Activated naive CD4-positive, alpha-beta T cell treated with anti-CD3 and anti-CD28 coated beads for 36 hours (primary cell): ENCODE results near the gene KLHL6. TPM values are rescaled to one million over a fixed set of nuclear protein-coding genes. Genes with fewer than 3 reads are reported as not detected.
"Not testable (repeated sequence)": the region's sequence is repeated elsewhere in the genome, so short reads cannot be mapped to it uniquely, and the experiment has no call there.

Experiments used
- CTCF ChIA-PET: fragments of 350-600 bp; sonication (Branson Sonifier 250); formaldehyde crosslinking; loops from one replicate; lab custom pipeline; 2021; ENCODE audit warnings: antibody characterized with exemption; lab: Charles Lee
- DNase-seq: peaks from one replicate; pipeline ENCODE4 v3.0.0-alpha.2; 2020
- H3K27ac Mint-ChIP-seq: one replicate; pipeline ENCODE4 v1.8.0; 2021; ENCODE audit warnings: mild to moderate bottlenecking, mixed read lengths
- H3K27me3 Mint-ChIP-seq: one replicate; pipeline ENCODE4 v1.8.0; 2021; ENCODE audit warnings: low read depth, mixed read lengths
- H3K36me3 Mint-ChIP-seq: one replicate; pipeline ENCODE4 v1.8.0; 2021; ENCODE audit warnings: low read depth, mixed read lengths
- H3K4me1 Mint-ChIP-seq: one replicate; pipeline ENCODE4 v1.8.0; 2021; ENCODE audit warnings: low read depth, mixed read lengths
- H3K4me3 Mint-ChIP-seq: one replicate; pipeline ENCODE4 v1.8.0; 2021; ENCODE audit warnings: mild to moderate bottlenecking, moderate library complexity, mixed read lengths
- H3K9me3 Mint-ChIP-seq: one replicate; pipeline ENCODE4 v1.8.0; 2021; ENCODE audit warnings: mixed read lengths
- intact Hi-C: fragments of 100-400 bp; cut with micrococcal nuclease; formaldehyde crosslinking; loops from one replicate; pipeline ENCODE4 v1.15.1; 2023
- total RNA-seq, 2 experiments: library from RNA; stranded (reverse); gene quantifications; one replicate each; pipeline ENCODE4 v1.2.3, GENCODE V29; 2021

KLHL6 gene
- total RNA-seq, 2 experiments from 2014 or later, result 82.3 to 82.4 TPM

DNA sequence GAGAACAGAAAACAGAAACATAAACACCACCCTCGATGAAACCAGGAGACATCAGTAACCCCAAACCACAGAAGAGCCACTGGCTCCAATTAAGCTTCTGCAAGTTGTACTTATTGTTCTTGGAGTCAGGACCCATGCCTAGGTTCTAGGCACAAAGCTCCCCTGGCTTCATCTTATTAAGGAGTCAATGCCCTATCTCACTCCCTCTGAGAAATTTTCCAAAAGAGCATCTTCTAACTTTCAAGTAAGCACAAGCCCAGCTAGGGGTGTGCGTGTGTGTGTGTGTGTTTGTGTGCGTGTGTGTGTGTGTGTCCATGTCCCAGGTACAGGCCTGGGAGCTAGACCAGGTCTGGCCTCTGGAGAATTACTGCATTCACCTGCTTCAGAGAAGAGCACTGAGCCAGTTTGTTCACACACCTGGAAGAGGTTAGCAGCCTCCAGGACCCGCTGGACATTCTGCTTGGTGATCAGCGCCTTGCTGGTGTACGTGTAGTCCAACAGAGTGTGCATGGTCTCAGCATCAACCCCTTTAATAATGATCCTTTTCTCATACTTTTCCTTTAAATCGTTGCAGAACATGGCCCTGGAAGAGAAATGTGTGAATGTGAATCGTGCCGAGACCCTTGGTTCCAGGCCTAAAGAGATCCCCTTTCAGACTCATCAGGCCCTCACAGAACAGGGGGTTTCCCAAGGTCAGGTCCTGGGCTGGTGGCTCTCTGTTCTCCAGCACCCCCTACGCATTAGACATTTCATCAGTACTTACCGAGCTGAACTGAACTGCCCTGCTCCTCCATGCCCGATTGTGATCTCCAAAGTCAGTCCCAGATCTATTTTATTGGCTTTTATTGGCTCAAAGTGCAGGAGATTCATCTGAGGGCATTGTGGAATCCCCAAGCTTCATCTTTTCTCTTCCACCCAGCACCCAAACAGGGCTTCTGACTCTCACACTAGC, 27.8 kb downstream of the KLHL6 start:
- peak overlapping the region; percentile 85 for H3K27ac Mint-ChIP-seq
- peaks cover 56% of the 10 kb centered on the region for H3K4me1 Mint-ChIP-seq
- intact Hi-C loops, result loop anchor here (1.0 to 2.0 kb wide), 5 partner anchors 9 to 58 kb away; no protein-coding TSS in a partner anchor
- DNase-seq, result peak; percentile 34
- peaks cover 72% of the 10 kb centered on the region for H3K36me3 Mint-ChIP-seq
- H3K27me3 Mint-ChIP-seq, result no peaks in the 10 kb centered on the region
- H3K9me3 Mint-ChIP-seq, result peaks cover 2% of the 10 kb centered on the region
- peak overlapping the region; percentile 16 for H3K4me3 Mint-ChIP-seq
- CTCF ChIA-PET, result interaction anchor here (0.7 to 1.5 kb wide), 6 partner anchors 10 to 48 kb away, joined by 3 to 5 read pairs (median 4); no protein-coding TSS in a partner anchor

DNA sequence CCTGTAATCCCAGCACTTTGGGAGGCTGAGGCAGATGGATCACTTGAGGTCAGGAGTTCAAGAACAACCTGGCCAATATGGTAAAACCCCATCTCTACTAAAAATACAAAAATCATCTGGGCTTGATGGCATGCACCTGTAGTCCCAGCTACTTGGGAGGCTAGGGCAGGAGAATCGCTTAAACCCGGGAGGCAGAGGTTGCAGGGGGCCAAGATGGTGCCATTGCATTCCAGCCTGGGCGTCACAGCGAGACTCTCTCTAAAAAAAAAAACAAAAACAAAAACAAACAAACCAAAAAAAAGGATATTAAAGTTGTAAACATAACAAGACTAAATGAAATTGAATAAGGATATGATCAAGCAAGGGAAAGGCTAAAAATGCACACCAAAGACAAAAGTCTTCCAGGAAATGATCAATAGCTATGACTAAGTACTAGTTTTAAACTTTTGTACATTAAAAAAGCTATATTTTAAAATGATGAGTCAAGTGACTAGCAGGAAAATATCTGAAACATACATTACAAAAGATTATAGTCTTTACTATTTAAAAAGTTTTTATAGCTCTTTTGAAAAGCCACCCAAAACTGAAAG, 28.6 kb downstream of the KLHL6 start:
- peaks cover 2% of the 10 kb centered on the region for H3K9me3 Mint-ChIP-seq
- H3K36me3 Mint-ChIP-seq, result peaks cover 67% of the 10 kb centered on the region
- CTCF ChIA-PET, result interaction anchor here (0.7 to 1.5 kb wide), 6 partner anchors 11 to 47 kb away, joined by 3 to 5 read pairs (median 4); no protein-coding TSS in a partner anchor
- H3K4me3 Mint-ChIP-seq, result peak overlapping the region; percentile 16
- intact Hi-C loops, result loop anchor here (1.0 to 2.0 kb wide), 4 partner anchors 11 to 58 kb away; no protein-coding TSS in a partner anchor
- no peak for DNase-seq
- H3K27me3 Mint-ChIP-seq, result no peaks in the 10 kb centered on the region
- peak overlapping the region; percentile 85 for H3K27ac Mint-ChIP-seq
- H3K4me1 Mint-ChIP-seq, result peaks cover 52% of the 10 kb centered on the region

DNA sequence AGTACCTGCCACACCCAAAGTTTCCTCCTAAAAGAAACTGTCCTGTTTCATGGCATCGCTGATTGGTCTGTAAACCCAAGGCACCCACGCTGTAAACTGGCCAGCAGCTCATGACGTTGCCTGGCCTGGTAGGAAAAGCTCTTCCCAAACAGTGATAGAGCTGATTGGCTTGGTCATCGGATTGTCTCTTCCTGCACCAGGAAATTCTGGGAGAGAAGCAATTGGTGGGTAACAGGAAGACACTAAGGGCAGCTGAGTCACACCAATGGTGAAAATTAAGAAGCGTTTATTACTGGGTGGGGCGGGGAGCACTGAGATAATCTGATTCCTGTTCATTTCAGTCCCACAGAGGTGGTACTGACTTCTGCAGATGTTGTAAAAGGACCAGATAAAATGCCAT, 31.0 kb downstream of the KLHL6 start:
- Mint-ChIP-seq H3K36me3 (peaks cover 54% of the 10 kb centered on the region), H3K27me3 (no peaks in the 10 kb centered on the region), H3K4me3 (no peak overlapping the region), H3K9me3 (peaks cover 2% of the 10 kb centered on the region), H3K27ac (peak overlapping the region; percentile 31), H3K4me1 (peaks cover 53% of the 10 kb centered on the region)
- intact Hi-C loops, result no loop called here
- no peak for DNase-seq
- CTCF ChIA-PET, result no interaction called here

DNA sequence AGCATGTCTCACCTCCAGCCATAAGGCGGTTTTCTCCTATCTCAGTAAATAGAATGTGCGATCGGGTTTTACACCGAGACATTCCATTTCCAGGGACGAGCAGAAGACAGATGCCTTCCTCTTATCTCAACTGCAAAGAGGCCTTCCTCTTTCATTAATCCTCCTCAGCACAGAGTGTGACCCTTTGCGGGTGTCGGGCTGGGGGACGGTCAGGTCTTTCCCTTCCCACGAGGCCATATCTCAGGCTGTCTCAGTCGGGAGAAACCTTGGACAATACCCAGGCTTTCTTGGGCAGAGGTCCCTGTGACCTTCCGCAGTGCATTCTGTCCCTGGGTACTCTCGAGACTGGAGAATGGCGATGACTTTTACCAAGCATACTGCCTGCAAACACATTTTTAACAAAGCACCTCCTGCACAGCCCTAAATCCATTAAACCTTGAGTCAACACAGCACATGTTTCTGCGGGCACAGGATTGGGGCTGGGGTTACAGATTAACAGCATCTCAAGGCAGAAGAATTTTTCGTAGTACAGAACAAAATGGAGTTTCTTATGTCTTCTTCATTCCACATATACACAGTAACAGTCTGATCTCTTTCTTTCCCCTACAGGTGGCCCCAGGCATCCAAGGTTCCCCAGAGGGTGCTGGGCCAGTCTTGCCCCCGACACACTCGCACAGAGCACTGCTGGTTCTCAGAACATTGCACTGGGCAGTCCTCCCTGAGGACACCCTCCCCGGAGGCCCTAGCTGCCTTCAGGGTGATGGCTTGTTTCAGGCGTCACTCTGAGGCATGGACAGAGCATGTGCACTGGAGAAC, 34.6 kb downstream of the KLHL6 start:
- H3K27me3 Mint-ChIP-seq, intact Hi-C loops, H3K9me3 Mint-ChIP-seq, H3K4me3 Mint-ChIP-seq, CTCF ChIA-PET, DNase-seq: not testable (repeated sequence)
- Mint-ChIP-seq H3K27ac (peak overlapping the region; percentile 61), H3K36me3 (peaks cover 53% of the 10 kb centered on the region), H3K4me1 (peaks cover 63% of the 10 kb centered on the region)

DNA sequence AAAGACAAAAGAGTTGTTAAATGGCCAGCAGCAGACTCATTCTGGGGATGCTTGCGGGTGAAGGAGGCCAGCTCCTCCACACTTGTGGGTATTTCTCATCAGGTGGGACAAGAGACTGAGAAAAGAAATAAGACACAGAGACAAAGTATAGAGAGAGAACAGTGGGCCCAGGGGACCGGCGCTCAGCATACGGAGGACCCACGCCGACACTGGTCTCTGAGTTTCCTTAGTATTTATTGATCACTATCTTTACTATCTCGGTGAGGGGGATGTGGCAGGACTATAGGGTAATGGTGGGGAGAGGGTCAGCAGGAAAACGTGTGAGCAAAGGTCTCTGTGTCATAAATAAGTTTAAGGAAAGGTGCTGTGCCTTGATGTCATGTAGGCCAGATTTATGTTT, 35.2 kb downstream of the KLHL6 start:
- DNase-seq, H3K9me3 Mint-ChIP-seq, H3K4me3 Mint-ChIP-seq, H3K27ac Mint-ChIP-seq, intact Hi-C loops, H3K27me3 Mint-ChIP-seq, CTCF ChIA-PET: not testable (repeated sequence)
- peaks cover 50% of the 10 kb centered on the region for H3K36me3 Mint-ChIP-seq
- H3K4me1 Mint-ChIP-seq, result peaks cover 64% of the 10 kb centered on the region

DNA sequence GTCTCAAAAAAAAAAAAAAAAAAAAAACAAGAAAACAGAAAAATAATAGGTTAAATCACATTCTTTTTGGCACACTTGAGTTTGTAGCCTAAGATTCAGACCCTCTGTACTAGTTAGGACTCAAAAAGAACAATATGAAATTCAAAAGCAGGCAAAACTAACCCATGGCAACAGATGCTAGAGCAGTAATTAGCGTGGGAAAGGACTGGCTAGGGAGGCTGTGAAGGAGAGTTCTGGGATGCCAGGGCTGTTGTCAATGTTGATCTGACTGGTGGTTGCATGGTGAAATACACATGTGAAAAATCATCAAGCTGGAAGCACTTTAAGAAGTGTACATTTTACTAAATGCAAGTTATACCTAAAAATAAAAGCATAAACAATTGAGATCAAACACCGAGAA, 35.6 kb downstream of the KLHL6 start:
- intact Hi-C loops, result loop anchor here (5.0 kb wide), 1 partner anchor 38 kb away; no protein-coding TSS in a partner anchor

DNA sequence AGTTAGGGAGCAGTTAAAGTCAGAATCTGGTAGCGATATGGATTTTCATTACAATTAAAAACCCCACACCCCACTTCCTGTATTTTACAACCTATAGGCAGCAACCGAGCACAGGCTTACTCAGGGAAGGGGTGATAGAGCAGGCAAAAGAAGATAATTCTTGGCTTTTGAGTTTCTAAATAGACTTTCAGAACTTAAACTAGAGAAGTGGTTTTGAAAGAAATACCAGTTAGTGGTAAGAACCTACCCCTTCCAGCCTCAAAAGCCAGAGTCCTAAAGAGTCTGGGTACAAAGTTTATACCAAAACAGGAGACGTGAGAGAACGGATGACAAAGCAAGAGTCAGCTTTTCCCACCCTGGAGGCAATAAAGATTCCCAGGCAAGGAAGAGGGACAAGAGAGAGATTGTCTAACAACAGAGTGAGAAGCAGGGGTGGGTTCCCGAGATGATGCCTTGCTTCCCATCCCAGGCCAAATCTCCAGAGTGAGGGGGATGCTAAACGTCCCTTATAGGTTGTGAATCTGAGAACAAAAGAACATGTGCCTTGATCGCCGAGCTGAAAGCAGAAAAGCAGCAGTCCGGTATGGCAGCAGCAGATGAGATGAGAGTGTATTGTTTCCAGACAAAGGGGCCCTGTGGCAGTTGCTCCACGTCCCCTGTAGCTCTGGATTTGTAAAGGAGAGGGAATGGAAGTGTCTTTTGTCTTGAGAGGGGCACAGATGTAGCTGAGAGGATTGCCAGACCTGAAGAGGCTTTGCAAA, 36.8 kb downstream of the KLHL6 start:
- Mint-ChIP-seq H3K9me3 (no peaks in the 10 kb centered on the region), H3K27me3 (no peaks in the 10 kb centered on the region), H3K4me1 (peaks cover 67% of the 10 kb centered on the region), H3K27ac (peak overlapping the region; percentile 78), H3K4me3 (peak overlapping the region; percentile 11), H3K36me3 (peaks cover 46% of the 10 kb centered on the region)
- DNase-seq, result peak; percentile 51
- CTCF ChIA-PET, result interaction anchor here (0.6 to 0.9 kb wide), 2 partner anchors 10 to 244 kb away, joined by 3 to 4 read pairs; no protein-coding TSS in a partner anchor
- intact Hi-C loops, result loop anchor here (5.0 kb wide), 1 partner anchor 36 kb away; no protein-coding TSS in a partner anchor

More for the DNA sequence above, 35.6 kb downstream of the KLHL6 start:
- Mint-ChIP-seq H3K27ac (no peak overlapping the region), H3K9me3 (no peaks in the 10 kb centered on the region), H3K27me3 (no peaks in the 10 kb centered on the region), H3K4me1 (peaks cover 65% of the 10 kb centered on the region), H3K4me3 (no peak overlapping the region), H3K36me3 (peaks cover 47% of the 10 kb centered on the region)
- no peak for DNase-seq
- CTCF ChIA-PET, result interaction anchor here (0.7 kb wide), 1 partner anchor 730 kb away, joined by 4 read pairs; no protein-coding TSS in a partner anchor

DNA sequence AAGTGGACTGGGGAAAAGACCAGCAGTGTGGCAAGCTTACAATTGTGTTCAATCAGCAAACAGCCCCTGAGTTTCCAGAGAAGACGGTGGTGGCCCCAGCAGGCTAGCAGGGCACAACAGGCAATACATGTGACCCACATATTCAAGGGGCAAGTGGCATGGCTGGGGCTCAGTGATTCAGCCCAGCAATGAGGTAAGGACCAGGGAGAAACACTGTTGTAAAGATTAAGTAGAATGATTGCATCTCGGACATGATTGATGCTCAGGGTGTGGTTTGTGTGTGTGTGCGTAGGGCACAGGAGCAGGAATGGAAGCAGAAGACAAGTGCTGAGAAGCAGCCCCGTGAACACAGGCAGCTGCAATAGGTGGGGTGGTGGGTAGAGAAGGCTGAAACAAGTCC, 37.9 kb downstream of the KLHL6 start:
- intact Hi-C loops, result loop anchor here (2.0 to 5.0 kb wide), 3 partner anchors 27 to 231 kb away; no protein-coding TSS in a partner anchor
- Mint-ChIP-seq H3K4me3 (no peak overlapping the region), H3K36me3 (peaks cover 42% of the 10 kb centered on the region), H3K27ac (peak overlapping the region; percentile 78), H3K9me3 (no peaks in the 10 kb centered on the region), H3K27me3 (no peaks in the 10 kb centered on the region), H3K4me1 (peaks cover 74% of the 10 kb centered on the region)
- no peak for DNase-seq
- CTCF ChIA-PET, result interaction anchor here (0.9 kb wide), 1 partner anchor 9 kb away, joined by 3 read pairs; no protein-coding TSS in a partner anchor

DNA sequence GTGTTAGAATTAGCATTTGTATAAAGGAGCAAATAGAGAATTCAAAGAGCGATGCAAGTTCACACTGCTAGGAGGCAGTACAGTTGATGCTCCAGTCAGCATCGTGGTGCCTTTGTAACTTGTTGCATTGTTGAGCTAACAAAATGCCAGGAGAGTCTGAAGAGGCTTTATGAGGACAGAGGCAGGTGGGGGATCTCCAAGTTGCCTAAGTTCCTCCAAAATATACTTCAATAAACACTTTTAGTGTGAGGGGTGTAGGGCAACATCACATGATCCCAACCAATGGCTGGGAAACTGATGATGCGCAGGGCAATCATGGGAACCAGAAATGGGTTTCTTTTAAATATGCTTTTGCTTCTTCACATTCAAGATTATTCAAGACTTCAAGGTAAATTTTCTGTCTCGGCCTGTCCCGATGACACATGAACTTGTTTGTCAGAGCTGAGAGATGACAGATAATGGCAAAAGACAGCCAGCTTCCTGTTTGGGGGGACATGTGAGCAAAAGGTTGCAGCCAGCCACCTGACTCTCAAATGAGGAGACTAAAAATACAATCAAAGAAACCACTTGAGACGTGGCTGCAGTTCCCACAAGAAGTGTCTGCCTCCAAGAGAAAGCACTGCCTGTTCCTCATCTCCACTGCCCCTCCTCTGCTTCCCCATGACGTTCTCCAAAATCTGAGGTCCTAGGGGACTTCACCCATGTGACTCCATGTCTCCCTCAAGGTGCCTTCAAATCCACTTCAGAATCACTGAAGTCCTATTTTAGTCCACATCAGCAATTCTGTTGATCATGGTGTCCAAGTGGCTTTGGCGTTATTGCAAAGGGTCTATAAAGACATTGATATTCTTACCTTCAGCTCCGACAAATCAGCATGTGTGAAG, 39.3 kb downstream of the KLHL6 start:
- intact Hi-C loops, result loop anchor here (1.0 to 5.0 kb wide), 11 partner anchors 11 to 229 kb away; partner anchors contain the start of gene YEATS2
- H3K36me3 Mint-ChIP-seq, result peaks cover 45% of the 10 kb centered on the region
- H3K4me1 Mint-ChIP-seq, result peaks cover 81% of the 10 kb centered on the region
- no peaks in the 10 kb centered on the region for H3K27me3 Mint-ChIP-seq
- H3K9me3 Mint-ChIP-seq, result no peaks in the 10 kb centered on the region
- peak; percentile 80 for DNase-seq
- H3K4me3 Mint-ChIP-seq, result peak overlapping the region; percentile 17
- H3K27ac Mint-ChIP-seq, result peak overlapping the region; percentile 90
- CTCF ChIA-PET, result interaction anchor here (0.9 to 1.8 kb wide), 2 partner anchors 36 to 76 kb away, joined by 3 to 7 read pairs; no protein-coding TSS in a partner anchor

DNA sequence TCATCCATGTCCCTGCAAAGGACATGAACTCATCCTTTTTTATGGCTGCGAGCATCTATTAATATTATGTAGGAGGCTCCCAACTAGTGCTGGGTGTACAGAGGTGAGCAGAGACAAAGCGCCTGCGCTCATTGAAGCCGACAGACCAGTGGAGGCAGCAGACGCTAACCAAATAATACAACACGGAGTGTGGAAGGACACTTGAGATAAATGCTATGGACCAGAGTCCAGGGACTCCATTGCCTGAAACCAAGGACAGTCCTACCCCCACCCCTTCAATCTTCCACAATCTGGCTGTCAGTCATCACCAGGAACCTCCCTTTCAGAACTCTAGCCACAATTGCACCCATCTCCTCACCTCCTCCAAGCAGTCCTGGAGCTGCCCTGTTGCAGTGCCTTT, 41.5 kb downstream of the KLHL6 start:
- CTCF ChIA-PET, result interaction anchor here (0.8 to 1.2 kb wide), 2 partner anchors 10 to 13 kb away, joined by 3 to 4 read pairs; no protein-coding TSS in a partner anchor
- DNase-seq, result no peak
- peaks cover 45% of the 10 kb centered on the region for H3K36me3 Mint-ChIP-seq

More for the DNA sequence above, 41.5 kb downstream of the KLHL6 start:
- H3K4me3 Mint-ChIP-seq, result peak overlapping the region; percentile 28
- intact Hi-C loops, result no loop called here
- peaks cover 75% of the 10 kb centered on the region for H3K4me1 Mint-ChIP-seq
- H3K27ac Mint-ChIP-seq, result peak overlapping the region; percentile 64
- H3K9me3 Mint-ChIP-seq, result no peaks in the 10 kb centered on the region
- no peaks in the 10 kb centered on the region for H3K27me3 Mint-ChIP-seq
